Hepatocyte (in vitro differentiated cells): ENCODE results near the gene TRMT44.

ENCODE experiments used
- EZH2 ChIP-seq: fragments of 200-600 bp; sonication (generic); IDR thresholded peaks from 2 replicates; pipeline ENCODE4 v1.6.1; 2016; ENCODE audit warnings: antibody characterized with exemption, mild to moderate bottlenecking, borderline replicate concordance
- EZH2phosphoT487 ChIP-seq: fragments of 200-600 bp; sonication (generic); IDR thresholded peaks from one replicate; pipeline ENCODE4 v1.6.1; 2018; ENCODE audit warnings: antibody characterized with exemption, mild to moderate bottlenecking, low read depth, moderate library complexity; ENCODE audit not compliant: unreplicated experiment, severe bottlenecking
- TF ChIP-seq, protein P1 (sequence below): fragments of 200-600 bp; sonication (generic); IDR thresholded peaks from 2 replicates; pipeline ENCODE4 v1.5.1; 2016; ENCODE audit warnings: antibody characterized with exemption, mild to moderate bottlenecking; ENCODE audit not compliant: poor library complexity

GRCh38 chr4:8510191-8510590 is 69.6 kb downstream of the TRMT44 start:
- TF ChIP-seq, protein P1, sequence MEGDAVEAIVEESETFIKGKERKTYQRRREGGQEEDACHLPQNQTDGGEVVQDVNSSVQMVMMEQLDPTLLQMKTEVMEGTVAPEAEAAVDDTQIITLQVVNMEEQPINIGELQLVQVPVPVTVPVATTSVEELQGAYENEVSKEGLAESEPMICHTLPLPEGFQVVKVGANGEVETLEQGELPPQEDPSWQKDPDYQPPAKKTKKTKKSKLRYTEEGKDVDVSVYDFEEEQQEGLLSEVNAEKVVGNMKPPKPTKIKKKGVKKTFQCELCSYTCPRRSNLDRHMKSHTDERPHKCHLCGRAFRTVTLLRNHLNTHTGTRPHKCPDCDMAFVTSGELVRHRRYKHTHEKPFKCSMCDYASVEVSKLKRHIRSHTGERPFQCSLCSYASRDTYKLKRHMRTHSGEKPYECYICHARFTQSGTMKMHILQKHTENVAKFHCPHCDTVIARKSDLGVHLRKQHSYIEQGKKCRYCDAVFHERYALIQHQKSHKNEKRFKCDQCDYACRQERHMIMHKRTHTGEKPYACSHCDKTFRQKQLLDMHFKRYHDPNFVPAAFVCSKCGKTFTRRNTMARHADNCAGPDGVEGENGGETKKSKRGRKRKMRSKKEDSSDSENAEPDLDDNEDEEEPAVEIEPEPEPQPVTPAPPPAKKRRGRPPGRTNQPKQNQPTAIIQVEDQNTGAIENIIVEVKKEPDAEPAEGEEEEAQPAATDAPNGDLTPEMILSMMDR, result no peak
- TF ChIP-seq EZH2 (no peak), EZH2phosphoT487 (no peak)
